H1 (cell line): ENCODE data around the gene MGAT5. TPM values are rescaled to one million over a fixed set of nuclear protein-coding genes. Genes with fewer than 3 reads are reported as not detected.

ENCODE experiments used
- CTCF ChIA-PET: fragments of 300-600 bp; sonication (Branson Sonifier 250); formaldehyde crosslinking; loops from one replicate; lab custom pipeline; 2021; ENCODE audit not compliant: partially characterized antibody; lab: Charles Lee
- POLR2A ChIA-PET: fragments of 300-600 bp; sonication (Branson Sonifier 250); formaldehyde crosslinking; loops from one replicate; lab custom pipeline; 2021; ENCODE audit warnings: inconsistent platforms; ENCODE audit not compliant: partially characterized antibody; lab: Charles Lee
- DNase-seq, 2 experiments: peaks; one replicate each; pipeline versions ENCODE4 v3.0.0 to v3.0.0-alpha.2; 2010 to 2022; ENCODE audit warnings: low spot score in 2 of 2, low read depth in 1 of 2, mixed read lengths in 1 of 2
- FAIRE-seq: peaks from 2 replicates; lab custom pipeline; 2011; peaks lifted over from hg19 to GRCh38; lab: Jason Lieb, UNC
- H2AFZ ChIP-seq: 2 replicates; pipeline ENCODE4 v1.8.1; 2012; ENCODE audit warnings: low read length, inconsistent platforms
- H2AK5ac ChIP-seq: 2 replicates; pipeline ENCODE4 v1.6.1; 2013; ENCODE audit warnings: low read depth, low read length
- H2BK120ac ChIP-seq: replicated peaks from 2 replicates; pipeline ENCODE3; 2013; ENCODE audit warnings: low read depth, low read length, inconsistent platforms
- H2BK12ac ChIP-seq: 2 replicates; pipeline ENCODE4 v1.6.1; 2013; ENCODE audit warnings: low read depth, low read length
- H2BK15ac ChIP-seq: 2 replicates; pipeline ENCODE4 v1.6.1; 2013; ENCODE audit warnings: low read length
- H2BK20ac ChIP-seq: 2 replicates; pipeline ENCODE4 v1.6.1; 2013; ENCODE audit warnings: low read length
- H2BK5ac ChIP-seq: 2 replicates; pipeline ENCODE4 v1.6.1; 2013; ENCODE audit warnings: low read depth, low read length
- H3K14ac ChIP-seq: 2 replicates; pipeline ENCODE4 v1.6.1; 2013; ENCODE audit warnings: inconsistent platforms; ENCODE audit not compliant: insufficient read length
- H3K18ac ChIP-seq: 2 replicates; pipeline ENCODE4 v1.6.1; 2013; ENCODE audit warnings: low read length; ENCODE audit errors: extremely low read depth
- H3K23ac ChIP-seq: 2 replicates; pipeline ENCODE4 v1.6.1; 2013; ENCODE audit warnings: inconsistent platforms; ENCODE audit not compliant: insufficient read length
- H3K23me2 ChIP-seq: 2 replicates; pipeline ENCODE4 v1.6.1; 2013; ENCODE audit warnings: low read depth, low read length
- H3K27ac ChIP-seq: 2 replicates; pipeline ENCODE4 v1.6.1; 2011; ENCODE audit warnings: low read depth, low read length, inconsistent platforms
- H3K27me3 ChIP-seq, 4 experiments: replicated peaks in 1 of 4; 1 replicate in 1 of 4; 2 replicates in 3 of 4; pipeline versions ENCODE4 v1.6.1 to v1.8.1; 2011 to 2013; ENCODE audit warnings: low read length in 3 of 4, mild to moderate bottlenecking in 3 of 4, inconsistent platforms in 2 of 4, mixed read lengths in 2 of 4, moderate library complexity in 1 of 4; ENCODE audit not compliant: control insufficient read depth in 3 of 4, insufficient read depth in 3 of 4; ENCODE audit errors: extremely low read depth in 1 of 4
- H3K36me3 ChIP-seq, 4 experiments: 2 replicates each; pipeline versions ENCODE4 v1.6.1 to v1.8.1; 2011 to 2013; ENCODE audit warnings: mild to moderate bottlenecking in 4 of 4, low read length in 3 of 4, moderate library complexity in 2 of 4, control low read depth in 1 of 4, inconsistent platforms in 1 of 4; ENCODE audit not compliant: insufficient read depth in 4 of 4, control insufficient read depth in 2 of 4
- H3K4ac ChIP-seq: replicated peaks from 2 replicates; pipeline ENCODE3; 2013; ENCODE audit warnings: low read length, low read depth, mixed read lengths, inconsistent platforms; ENCODE audit not compliant: insufficient read length
- H3K4me1 ChIP-seq, 4 experiments: replicated peaks in 1 of 4; 1 replicate in 1 of 4; 2 replicates in 3 of 4; pipeline versions ENCODE4 v1.6.1 to v1.8.1; 2011 to 2013; ENCODE audit warnings: low read length in 3 of 4, inconsistent platforms in 2 of 4, mixed read lengths in 1 of 4; ENCODE audit not compliant: insufficient read depth in 4 of 4, control insufficient read depth in 3 of 4
- H3K4me2 ChIP-seq, 2 experiments: 2 replicates each; pipeline versions ENCODE4 v1.6.1 to v1.8.1; 2011 to 2013; ENCODE audit warnings: low read depth in 2 of 2, low read length in 2 of 2, control low read depth in 1 of 2, inconsistent platforms in 1 of 2, mild to moderate bottlenecking in 1 of 2; ENCODE audit not compliant: insufficient read depth in 1 of 2
- H3K4me3 ChIP-seq, 4 experiments: fragments of 200-600, 300-600 bp in 1 of 4; sonication (generic), shearing (Covaris generic), sonication (Bioruptor Twin) in 1 of 4; 2 replicates each; pipeline versions ENCODE4 v1.5.1 to v1.8.1; 2011 to 2016; ENCODE audit warnings: low read length in 4 of 4, low read depth in 3 of 4, control low read depth in 2 of 4, inconsistent platforms in 2 of 4, mild to moderate bottlenecking in 2 of 4, mixed read lengths in 1 of 4, moderate library complexity in 1 of 4; ENCODE audit not compliant: insufficient read depth in 2 of 4; ENCODE audit errors: extremely low read depth in 1 of 4
- H3K56ac ChIP-seq: replicated peaks from 2 replicates; pipeline ENCODE3; 2013; ENCODE audit warnings: low read depth, mild to moderate bottlenecking, mixed read lengths, low read length, inconsistent platforms; ENCODE audit not compliant: insufficient read length
- H3K79me1 ChIP-seq: 2 replicates; pipeline ENCODE4 v1.6.1; 2013; ENCODE audit warnings: low read depth, low read length, control low read depth
- H3K79me2 ChIP-seq, 2 experiments: 2 replicates each; pipeline versions ENCODE4 v1.6.1 to v1.8.1; 2012 to 2013; ENCODE audit warnings: low read length in 2 of 2, mild to moderate bottlenecking in 2 of 2, inconsistent platforms in 1 of 2; ENCODE audit not compliant: insufficient read depth in 2 of 2, control insufficient read depth in 1 of 2
- H3K9ac ChIP-seq, 4 experiments: replicated peaks in 1 of 4; 1 replicate in 1 of 4; 2 replicates in 3 of 4; pipeline versions ENCODE4 v1.6.1 to v1.8.1; 2011 to 2013; ENCODE audit warnings: low read depth in 3 of 4, low read length in 3 of 4, control low read depth in 2 of 4, mild to moderate bottlenecking in 2 of 4, moderate library complexity in 2 of 4, inconsistent platforms in 1 of 4; ENCODE audit errors: extremely low read depth in 1 of 4
- H3K9me3 ChIP-seq, 2 experiments: 2 replicates each; pipeline versions ENCODE4 v1.6.1 to v1.8.1; 2012 to 2013; ENCODE audit warnings: mild to moderate bottlenecking in 2 of 2, moderate library complexity in 2 of 2, control low read depth in 1 of 2, inconsistent platforms in 1 of 2, low read depth in 1 of 2, low read length in 1 of 2, mixed read lengths in 1 of 2; ENCODE audit not compliant: insufficient read depth in 2 of 2
- H4K20me1 ChIP-seq, 2 experiments: replicated peaks in 1 of 2; 2 replicates each; pipeline versions ENCODE3 to v1.8.1; 2011 to 2013; ENCODE audit warnings: inconsistent platforms in 2 of 2, low read length in 2 of 2, mild to moderate bottlenecking in 1 of 2; ENCODE audit not compliant: insufficient read depth in 2 of 2, control insufficient read depth in 1 of 2
- H4K5ac ChIP-seq: 2 replicates; pipeline ENCODE4 v1.6.1; 2013; ENCODE audit warnings: low read length, low read depth, mixed read lengths, inconsistent platforms; ENCODE audit not compliant: insufficient read length
- H4K8ac ChIP-seq: 2 replicates; pipeline ENCODE4 v1.8.0; 2013; ENCODE audit warnings: mild to moderate bottlenecking, moderate library complexity, low read length, inconsistent platforms; ENCODE audit not compliant: insufficient read depth; ENCODE audit errors: extremely low read depth
- H4K91ac ChIP-seq: replicated peaks from 2 replicates; pipeline ENCODE3; 2013; ENCODE audit warnings: low read length, mixed read lengths, inconsistent platforms; ENCODE audit not compliant: insufficient read length
- CREB1 ChIP-seq: IDR thresholded peaks from 2 replicates; pipeline ENCODE4 v1.6.1; 2012; ENCODE audit warnings: inconsistent platforms
- KDM1A ChIP-seq: fragments of 200-600, 300-600 bp; sonication (generic); IDR thresholded peaks from 2 replicates; pipeline ENCODE4 v1.7.1; 2016; ENCODE audit warnings: mild to moderate bottlenecking, low read length, borderline replicate concordance
- POU5F1 ChIP-seq: IDR thresholded peaks from 2 replicates; pipeline ENCODE4 v1.6.1; 2011; ENCODE audit warnings: low read depth, mild to moderate bottlenecking, low read length, moderate library complexity
- SP1 ChIP-seq: IDR thresholded peaks from 2 replicates; pipeline ENCODE4 v1.6.1; 2011; ENCODE audit warnings: low read depth, low read length
- SP2 ChIP-seq: IDR thresholded peaks from 2 replicates; pipeline ENCODE4 v1.6.1; 2012; ENCODE audit warnings: mild to moderate bottlenecking, low read length, inconsistent platforms
- WGBS, 2 experiments: shearing (Covaris generic) in 1 of 2; methylation state at CpG; one replicate each; pipeline versions ENCODE4 v1.1.6 to v1.1.7; 2013 to 2015; ENCODE audit warnings: low lambda C conversion rate in 2 of 2, mixed read lengths in 2 of 2, inconsistent platforms in 1 of 2, low coverage in 1 of 2, missing lambda C conversion rate in 1 of 2; ENCODE audit not compliant: insufficient replicate concordance in 2 of 2, insufficient coverage in 1 of 2, insufficient read length in 1 of 2; ENCODE audit errors: extremely low coverage in 1 of 2, missing lambda C conversion rate in 1 of 2; 5-methylcytosine and 5-hydroxymethylcytosine counted together
- polyA plus RNA-seq, 7 experiments: library from polyadenylated mRNA; depleted of rRNA in 3 of 7; stranded (reverse) in 5 of 7; unstranded in 2 of 7; fragments of >200 nt in 5 of 7; fragments of 200-250 nt in 2 of 7; gene quantifications; 1 replicate in 5 of 7; 2 replicates in 1 of 7; 4 replicates in 1 of 7; pipeline versions ENCODE4 v1.2.1 to v1.2.3, GENCODE V29; 2011 to 2013; ENCODE audit warnings: missing spikeins in 2 of 7, mixed read lengths in 2 of 7
- total RNA-seq: library from RNA; stranded (reverse); fragmentation: NEBNext Ultra II Directional; extraction: Animal tissue kit (Norgen Biotek cat#: 25700); gene quantifications from 2 replicates; pipeline ENCODE4 v1.2.1, GENCODE V29; 2021

MGAT5 gene
- total and polyA plus RNA-seq, 2 of the 8 experiments (the other 6 are each of a cell fraction or from before 2014, with no cell fraction given), result 11.2 to 49.2 TPM

- no peak overlapping the region for H2AFZ ChIP-seq
- no peak overlapping the region for H3K56ac ChIP-seq
- H2AK5ac ChIP-seq, result no peak overlapping the region
- no peak overlapping the region for H3K18ac ChIP-seq
- H2BK20ac ChIP-seq, result no peak overlapping the region
- no peaks in the 10 kb centered on the region for H3K9me3 ChIP-seq
- H2BK5ac ChIP-seq, result no peak overlapping the region
- no peak overlapping the region for H3K4ac ChIP-seq
- H4K8ac ChIP-seq, result no peak overlapping the region
- no peak overlapping the region for H3K4me2 ChIP-seq
- H4K91ac ChIP-seq, result no peak overlapping the region
- H2BK12ac ChIP-seq, result no peak overlapping the region
- H3K23me2 ChIP-seq, result no peaks in the 10 kb centered on the region
- H3K27me3 ChIP-seq, result no peaks in the 10 kb centered on the region
- 0 out of 7 replicates have a peak, but pooled peaks cover 0 to 3% (median 0%) of the 10 kb centered on the region in 4 experiments for H3K4me1 ChIP-seq
- no peaks in the 10 kb centered on the region for H3K79me1 ChIP-seq
- H3K23ac ChIP-seq, result no peak overlapping the region
- H3K36me3 ChIP-seq, result peaks cover 0 to 9% (median 4%) of the 10 kb centered on the region in 4 experiments; a peak in 3 of 8 replicates
- no peak overlapping the region for H3K14ac ChIP-seq
- no peak overlapping the region for H3K27ac ChIP-seq
- ChIA-PET POLR2A (no interaction called here), CTCF (interaction anchor here (0.7 to 4.3 kb wide), 4 partner anchors 10 to 347 kb away, joined by 3 to 24 read pairs (median 8); no protein-coding TSS in a partner anchor)
- 95% methylated on average over 7 of the region's 7 CpGs; no CpG with 5 or more reads in 1 of the 2 experiments for WGBS, 2 experiments
- H3K79me2 ChIP-seq, result no peaks in the 10 kb centered on the region
- no peak overlapping the region for H4K5ac ChIP-seq
- H3K9ac ChIP-seq, result no peak overlapping the region
- H2BK120ac ChIP-seq, result no peak overlapping the region
- FAIRE-seq, result no peak
- DNase-seq, result no peak
- no peaks in the 10 kb centered on the region for H4K20me1 ChIP-seq
- H2BK15ac ChIP-seq, result no peak overlapping the region
- no peak overlapping the region for H3K4me3 ChIP-seq
- TF ChIP-seq SP2, result no peak
- no peak for TF ChIP-seq KDM1A
- TF ChIP-seq CREB1, result no peak
- TF ChIP-seq SP1, result no peak
- no peak for TF ChIP-seq POU5F1
Measured at GRCh38 chr2:134421556-134422328, 167.9 kb downstream of the MGAT5 start.
